ENCODE data around the gene NANOGP8.
"Not testable (repeated sequence)": the region's sequence is repeated elsewhere in the genome, so short reads cannot be mapped to it uniquely, and the experiment has no call there.

The NANOGP8 gene

DNA sequence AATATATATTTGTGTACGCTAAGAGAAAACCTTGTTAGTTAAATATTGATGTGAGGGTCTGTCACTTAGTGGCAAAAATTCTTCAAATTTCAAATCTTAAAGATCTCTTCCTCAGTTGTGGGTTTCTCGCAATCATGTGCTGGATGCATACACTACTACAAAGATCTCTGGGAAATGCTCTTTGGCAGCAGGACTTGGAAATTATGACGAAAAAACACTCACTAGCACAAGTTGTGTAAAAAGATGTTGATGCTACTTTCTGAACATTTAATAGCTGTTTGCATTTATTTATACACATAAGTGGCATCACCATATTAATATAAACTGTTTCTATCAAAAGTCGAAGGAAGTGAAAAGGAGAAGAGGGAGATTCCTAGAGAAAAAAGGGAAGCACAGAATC, 10.8 kb upstream of the NANOGP8 start:
- in situ Hi-C loops (cut with HindIII; ENCODE audit: low sequenced_read_pairs) = no loop called here

DNA sequence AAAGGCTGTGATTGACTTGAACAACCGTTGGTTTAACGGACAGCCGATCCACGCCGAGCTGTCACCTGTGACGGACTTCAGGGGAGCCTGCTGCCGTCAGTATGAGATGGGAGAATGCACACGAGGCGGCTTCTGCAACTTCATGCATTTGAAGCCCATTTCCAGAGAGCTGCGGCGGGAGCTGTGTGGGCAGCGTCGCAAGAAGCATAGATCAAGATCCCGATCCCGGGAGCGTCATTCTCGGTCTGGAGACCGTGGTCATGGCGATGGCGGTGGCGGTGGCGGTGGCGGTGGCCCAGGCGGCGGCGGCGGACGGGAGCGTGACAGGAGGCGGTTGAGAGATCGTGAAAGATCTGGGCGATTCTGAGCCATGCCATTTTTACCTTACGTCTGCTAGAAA, 7.8 kb upstream of the NANOGP8 start:
- in situ Hi-C loops (cut with HindIII; ENCODE audit: low sequenced_read_pairs) = no loop called here

DNA sequence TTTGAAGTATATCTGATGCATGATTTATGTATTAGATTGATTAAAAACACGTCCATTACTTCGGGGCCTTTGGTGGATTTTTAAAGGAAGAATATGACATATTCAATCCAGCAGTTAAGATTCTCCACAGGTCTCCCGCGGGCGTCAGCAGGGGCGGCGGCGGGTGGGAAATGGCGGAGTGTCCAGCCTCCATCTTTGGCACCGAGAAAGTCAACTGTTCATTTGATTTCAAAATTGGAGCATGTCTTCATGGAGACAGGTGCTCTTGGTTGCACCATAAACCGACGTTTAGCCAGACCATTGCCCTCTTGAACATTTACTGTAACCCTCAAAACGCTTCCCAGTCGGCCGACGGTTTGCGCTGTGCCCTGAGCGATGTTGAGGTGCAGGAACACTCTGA, 7.2 kb upstream of the NANOGP8 start:
- in situ Hi-C loops (cut with HindIII; ENCODE audit: low sequenced_read_pairs) = no loop called here

DNA sequence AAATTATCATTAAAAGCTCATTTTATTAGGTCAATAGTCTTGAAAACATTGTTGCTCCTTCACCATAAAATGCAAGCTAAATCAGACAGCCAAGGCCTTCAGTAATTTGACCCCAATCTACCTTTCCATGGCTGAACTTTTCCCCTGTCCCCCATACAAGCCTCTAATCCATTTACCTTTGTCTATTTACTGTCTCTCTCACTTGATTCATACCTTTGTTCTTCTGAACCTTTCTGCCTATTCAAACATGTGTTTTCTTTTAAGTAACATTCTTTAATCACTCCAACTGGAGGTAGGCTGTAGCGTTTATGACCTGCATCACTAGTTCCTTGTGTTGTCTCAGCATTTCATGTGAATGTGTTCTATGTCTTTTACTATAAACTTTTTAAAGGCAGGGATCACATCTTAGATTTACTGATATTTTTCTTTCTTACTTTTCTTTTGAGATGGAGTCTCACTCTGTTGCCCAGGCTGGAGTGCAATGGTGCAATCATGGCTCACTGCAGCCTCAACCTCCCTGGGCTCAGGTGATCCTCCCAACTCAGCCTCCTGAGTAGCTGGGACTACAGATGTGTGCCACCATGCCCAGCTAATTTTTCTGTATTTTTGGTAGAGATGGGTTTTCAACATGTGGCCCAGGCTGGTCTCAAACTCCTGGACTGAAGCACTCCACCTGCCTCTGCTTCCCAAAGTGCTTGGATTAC, 5.2 kb upstream of the NANOGP8 start:
- in situ Hi-C loops (cut with HindIII; ENCODE audit: low sequenced_read_pairs) = no loop called here

DNA sequence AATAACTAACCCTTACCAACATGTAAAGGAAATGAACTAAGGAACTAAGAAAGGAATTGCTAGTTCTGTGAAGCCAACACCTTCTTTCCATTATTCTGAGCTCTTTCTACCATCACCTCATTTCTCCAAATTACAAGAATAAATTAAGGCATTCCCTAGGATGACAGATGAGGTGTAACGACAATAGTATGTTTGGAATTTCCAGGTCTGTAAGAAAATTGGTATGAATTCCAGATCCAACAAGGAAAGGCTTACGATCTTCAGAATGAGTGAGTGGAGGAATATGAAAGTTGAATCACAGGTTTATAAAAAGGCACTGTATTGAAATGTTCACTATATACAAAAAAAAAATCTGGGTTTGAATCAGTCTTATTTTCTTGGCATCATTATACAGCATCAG, 4.5 kb upstream of the NANOGP8 start:
- in situ Hi-C loops (cut with HindIII; ENCODE audit: low sequenced_read_pairs) = no loop called here

DNA sequence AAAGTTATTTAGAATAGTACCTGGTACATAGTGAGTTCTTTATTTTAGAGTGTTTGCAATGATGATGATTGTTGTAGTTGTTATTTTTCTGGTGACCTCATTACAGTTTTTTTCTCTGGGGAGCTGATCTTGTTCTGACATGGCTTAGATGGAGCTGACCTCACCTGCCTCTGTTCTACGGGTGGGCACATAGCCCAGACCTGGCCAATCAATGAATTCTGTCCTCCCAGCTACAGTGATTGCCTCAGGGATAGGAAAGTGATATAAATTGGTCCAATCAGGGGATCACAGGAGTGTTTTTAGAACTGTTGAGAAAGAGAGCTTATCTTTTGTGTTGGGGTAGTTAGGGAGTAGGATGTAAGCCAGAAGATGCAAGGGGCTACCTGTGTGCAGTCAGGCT, 3.2 kb upstream of the NANOGP8 start:
- in situ Hi-C loops (cut with HindIII; ENCODE audit: low sequenced_read_pairs) = no loop called here

DNA sequence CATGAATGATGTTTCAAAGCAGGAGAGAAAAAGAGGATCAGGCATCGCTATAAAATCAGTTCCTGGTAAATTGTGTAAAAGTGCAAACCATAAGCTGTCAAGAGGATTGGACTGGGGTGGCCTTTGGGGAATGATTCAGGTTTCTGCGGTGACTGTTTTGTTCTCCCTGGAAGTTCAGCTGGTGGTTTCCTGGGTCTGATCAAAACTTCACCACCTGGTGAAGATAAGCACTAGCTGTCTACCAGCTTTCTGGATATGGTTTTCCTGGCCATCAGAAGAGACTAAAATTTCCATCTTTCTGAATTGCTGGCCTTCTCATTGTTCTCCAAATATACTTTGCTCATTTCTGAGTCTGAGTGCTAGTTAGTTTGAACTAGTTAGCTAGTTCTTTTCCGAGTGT, 2.7 kb upstream of the NANOGP8 start:
- in situ Hi-C loops (cut with HindIII; ENCODE audit: low sequenced_read_pairs) = no loop called here

DNA sequence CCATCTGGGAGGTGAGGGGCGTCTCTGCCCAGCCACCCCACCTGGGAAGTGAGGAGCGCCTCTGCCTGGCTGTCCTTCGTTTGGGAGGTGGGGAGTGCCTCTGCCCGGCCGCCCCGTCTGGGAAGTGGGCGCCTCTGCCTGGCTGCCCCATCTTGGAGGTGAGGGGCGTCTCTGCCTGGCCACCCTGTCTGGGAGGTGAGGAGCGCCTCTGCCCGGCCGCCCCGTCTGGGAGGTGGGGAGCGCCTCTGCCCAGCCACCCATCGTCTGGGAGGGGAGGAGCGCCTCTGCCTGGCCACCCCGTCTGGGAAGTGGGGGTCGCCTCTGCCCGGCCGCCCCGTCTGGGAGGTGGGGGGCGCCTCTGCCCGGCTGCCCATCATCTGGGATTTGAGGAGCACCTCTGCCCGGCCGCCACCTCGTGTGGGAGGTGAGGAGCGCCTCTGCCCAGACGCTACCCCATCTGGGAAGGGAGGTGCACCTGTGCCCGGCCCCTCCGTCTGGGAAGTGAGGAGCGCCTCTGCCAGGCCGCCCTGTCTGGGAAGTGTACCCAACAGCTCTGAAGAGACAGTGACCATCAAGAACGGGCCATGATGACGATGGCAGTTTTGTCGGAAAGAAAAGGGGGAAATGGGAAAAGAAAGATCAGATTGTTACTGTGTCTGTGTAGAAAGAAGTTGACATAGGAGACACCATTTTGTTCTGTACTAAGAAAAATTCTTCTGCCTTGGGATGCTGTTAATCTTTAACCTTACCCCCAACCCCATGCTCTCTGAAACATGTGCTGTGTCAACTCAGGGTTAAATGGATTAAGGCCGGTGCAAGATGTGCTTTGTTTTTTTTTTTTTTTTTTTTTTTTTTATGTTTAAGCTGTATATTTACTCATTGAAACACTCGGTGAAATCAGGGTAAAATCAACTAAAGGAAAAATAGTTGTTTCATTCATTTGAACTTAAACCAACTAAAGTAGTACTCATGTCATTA, 2.4 kb downstream of the NANOGP8 start:
- in situ Hi-C loops (cut with HindIII; ENCODE audit: low sequenced_read_pairs) = not testable (repeated sequence)

DNA sequence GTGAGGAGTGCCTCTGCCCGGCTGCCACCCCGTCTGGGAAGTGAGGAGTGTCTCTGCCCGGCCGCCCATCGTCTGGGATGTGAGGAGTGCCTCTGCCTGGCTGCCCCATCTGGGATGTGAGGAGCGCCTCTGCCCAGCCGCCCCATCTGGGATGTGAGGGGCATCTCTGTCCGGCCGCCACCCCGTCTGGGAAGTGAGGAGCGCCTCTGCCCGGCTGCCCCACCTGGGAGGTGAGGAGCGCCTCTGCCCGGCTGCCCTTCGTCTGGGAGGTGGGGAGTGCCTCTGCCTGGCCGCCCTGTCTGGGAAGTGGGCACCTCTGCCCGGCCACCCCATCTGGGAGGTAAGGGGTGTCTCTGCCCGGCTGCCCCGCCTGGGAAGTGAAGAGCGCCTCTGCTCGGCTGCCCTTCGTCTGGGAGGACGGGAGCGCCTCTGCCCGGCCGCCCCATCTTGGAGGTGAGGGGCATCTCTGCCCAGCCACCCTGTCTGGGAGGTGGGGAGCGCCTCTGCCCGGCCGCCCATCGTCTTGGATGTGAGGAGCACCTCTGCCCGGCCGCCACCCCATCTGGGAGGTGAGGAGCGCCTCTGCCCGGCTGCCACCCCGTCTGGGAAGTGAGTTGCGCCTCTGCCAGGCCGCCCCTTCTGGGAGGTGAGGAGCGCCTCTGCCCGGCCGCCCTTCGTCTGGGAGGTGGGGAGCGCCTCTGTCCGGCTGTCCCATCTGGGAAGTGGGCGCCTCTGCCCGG, 3.3 kb downstream of the NANOGP8 start:
- in situ Hi-C loops (cut with HindIII; ENCODE audit: low sequenced_read_pairs) = not testable (repeated sequence)

DNA sequence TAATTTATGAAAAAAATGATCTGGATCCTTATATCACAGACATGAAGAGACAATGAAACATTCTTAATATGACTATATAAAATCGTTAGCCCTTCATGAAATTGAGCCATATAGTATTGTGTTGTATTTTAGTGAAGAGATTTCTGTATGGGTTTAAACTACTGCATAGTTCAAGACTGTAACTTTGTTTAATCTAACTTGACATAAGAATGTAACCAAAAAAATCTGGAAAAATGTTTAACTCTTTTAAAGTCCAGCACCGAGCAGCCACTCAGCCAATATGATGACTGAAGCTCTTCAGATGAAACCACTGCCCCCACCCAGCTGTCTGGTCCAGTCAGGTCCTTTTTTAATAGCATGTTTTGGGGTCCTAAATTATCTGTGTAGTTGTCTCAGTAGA, 4.9 kb downstream of the NANOGP8 start:
- in situ Hi-C loops (cut with HindIII; ENCODE audit: low sequenced_read_pairs) = no loop called here

DNA sequence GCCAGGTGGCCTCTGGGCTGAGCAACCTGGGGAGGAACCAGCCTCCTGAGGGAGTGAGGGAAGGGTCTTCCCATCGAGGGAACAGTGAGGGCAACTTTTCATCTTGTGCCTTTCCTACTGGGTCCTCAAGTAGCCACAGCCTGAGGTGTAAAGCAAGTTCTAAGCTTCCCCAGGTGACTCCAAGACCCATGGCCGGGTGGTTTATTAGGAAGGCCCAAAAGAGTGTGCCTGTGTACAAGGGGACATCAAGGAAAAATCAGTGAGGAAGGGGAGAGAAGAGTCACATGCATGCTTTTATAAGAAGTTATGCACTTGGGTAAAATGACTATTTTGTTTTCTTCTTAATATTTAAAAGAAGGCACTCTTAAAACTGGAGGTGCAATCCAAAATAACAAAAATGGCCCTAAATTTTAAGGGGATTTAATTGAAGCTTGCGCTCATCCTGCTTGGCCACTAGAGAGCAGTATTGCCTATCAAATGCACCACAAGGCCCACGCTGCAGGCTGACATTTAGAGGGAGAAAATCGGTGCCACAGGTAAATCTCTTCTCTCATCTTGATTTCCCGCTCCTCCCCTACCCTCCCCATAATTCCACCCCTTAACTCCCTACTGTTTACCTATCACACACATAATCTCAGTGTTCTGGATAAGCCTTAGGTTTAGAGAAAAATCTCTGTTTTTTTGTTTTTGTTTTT, 6.7 kb downstream of the NANOGP8 start:
- in situ Hi-C loops (cut with HindIII; ENCODE audit: low sequenced_read_pairs) = no loop called here

DNA sequence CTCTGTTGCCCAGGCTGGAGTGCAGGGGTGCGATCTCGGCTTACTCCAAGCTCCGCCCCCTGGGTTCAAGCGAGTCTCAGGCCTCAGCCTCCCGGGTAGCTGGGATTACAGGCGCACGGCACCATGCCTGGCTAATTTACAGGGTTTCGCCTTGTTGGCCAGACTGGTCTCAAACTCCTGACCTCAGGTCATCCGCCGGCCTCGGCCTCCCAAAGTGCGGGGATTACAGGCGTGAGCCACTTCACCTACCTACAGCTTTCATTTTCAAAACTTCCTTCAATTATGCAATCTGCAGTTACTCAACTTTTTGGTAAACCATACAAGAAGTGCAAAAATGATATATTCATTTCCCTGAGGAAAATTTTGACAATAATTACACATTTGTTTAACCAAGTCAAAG, 14.0 kb downstream of the NANOGP8 start:
- in situ Hi-C loops (cut with HindIII; ENCODE audit: low sequenced_read_pairs) = no loop called here

DNA sequence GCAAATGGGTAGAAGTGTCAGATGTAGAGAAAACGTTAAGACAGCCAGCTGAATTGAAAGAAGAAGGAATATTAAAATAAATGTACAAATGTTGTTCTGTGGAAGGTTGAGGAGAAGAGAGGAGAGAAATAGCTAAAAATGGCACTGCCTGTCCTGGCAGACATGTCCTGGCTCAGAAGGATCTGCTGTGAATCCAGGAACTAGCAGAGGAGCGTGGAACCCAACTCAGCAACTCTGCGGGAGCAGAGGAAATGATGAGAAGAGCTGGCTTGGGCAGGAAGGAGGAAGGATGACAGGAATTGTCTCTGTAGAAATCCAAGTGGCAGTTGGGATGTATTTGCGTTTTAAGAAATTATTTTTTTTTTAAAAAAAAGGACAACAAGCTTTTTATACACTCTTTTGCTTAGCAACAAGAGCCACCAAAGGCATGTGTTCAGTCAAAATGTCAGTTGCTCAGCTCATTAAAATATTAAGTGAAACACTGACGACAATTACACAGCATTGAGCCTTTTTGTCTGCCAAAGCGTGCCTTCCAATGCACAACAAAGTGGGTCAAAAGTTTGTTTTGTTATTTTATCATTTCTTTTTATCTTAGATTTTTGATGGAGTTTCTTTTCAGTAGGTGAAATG, 16.1 kb downstream of the NANOGP8 start:
- in situ Hi-C loops (cut with HindIII; ENCODE audit: low sequenced_read_pairs) = no loop called here

DNA sequence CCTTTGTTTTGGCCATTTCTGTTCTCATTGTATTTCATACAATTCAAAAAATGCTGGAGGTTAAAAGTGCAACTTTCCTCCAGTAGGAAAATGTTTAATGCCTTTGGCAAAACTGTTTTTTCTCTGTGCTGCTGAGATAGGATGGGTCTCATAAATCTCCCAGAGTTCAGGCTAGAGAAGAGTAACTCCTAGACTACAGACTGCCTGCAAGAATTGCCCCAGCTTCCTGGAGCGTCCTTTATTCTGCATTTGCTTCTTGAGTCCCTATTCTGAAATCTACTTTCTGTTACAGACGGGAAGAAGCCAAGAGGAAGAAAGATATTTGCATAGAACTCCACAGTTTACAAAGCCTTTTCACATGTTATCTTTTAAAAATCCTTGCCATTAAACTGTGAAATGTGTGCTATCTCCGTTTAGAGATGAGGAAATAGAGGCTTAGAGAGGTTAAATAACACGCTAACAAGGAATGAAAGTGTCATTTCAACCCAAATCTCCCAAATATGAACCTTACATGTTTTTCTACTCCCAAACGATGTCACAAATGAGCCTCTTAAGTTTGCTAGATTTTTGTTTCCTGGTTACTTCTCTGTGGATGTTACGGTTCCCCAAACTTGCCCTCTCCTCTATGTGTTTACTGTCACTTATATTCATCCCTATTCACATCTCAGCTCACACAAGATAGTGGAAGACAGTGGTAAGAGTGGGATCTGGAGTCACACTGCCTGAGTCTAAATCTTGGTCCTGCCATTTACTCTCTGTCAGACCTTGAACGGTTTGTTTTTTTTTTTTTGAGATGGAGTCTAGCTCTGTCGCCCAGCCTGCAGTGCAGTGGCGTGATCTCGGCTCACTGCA, 17.4 kb downstream of the NANOGP8 start:
- in situ Hi-C loops (cut with HindIII; ENCODE audit: low sequenced_read_pairs) = no loop called here

DNA sequence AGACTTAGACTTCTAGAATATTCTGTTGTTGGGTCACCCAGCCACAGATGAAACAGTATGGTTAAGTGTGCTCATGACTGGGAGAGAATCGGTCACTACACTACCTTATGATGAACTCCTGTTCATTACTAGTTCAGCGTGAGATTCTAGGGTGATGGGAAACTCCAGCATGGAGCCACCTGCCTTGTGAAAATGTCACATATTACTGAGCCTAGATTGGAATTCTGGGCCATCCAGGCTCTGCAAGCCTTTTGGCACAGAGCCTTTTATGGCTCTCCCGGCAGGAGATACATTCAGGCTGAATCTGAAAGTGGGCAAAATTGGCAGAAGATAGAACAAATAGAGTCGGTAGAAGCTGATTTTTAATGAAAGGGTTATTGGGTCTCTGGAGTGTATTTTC, 19.0 kb downstream of the NANOGP8 start:
- in situ Hi-C loops (cut with HindIII; ENCODE audit: low sequenced_read_pairs) = no loop called here

DNA sequence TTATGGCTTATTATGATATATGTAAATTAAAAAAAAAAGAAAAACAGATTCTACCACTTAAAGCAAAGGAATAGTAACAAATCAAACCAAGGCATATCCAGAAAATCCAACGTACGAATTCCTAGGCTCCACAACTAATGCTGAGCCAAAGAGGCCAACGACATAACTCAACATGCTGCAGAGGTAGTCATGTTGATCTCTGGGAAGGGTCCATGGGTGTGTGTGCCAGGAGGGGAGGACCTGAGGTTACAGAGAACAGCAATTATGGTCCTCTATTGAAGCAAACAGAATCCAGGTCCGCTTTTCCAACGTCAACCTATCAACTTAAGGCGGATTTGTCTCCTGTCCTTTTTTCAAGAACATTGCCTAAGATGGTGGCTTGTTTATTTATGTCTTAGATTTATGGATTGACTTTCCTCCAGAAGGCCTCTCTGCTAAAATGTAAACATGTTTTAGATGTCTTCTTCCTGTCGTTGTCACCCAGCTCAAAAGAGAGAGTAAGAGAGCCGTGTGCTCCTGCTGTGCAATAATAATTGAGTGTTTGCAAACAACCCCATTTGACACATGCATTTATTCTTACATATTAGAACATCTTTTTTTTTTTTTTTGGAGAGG, 20.4 kb downstream of the NANOGP8 start:
- in situ Hi-C loops (cut with HindIII; ENCODE audit: low sequenced_read_pairs) = no loop called here

DNA sequence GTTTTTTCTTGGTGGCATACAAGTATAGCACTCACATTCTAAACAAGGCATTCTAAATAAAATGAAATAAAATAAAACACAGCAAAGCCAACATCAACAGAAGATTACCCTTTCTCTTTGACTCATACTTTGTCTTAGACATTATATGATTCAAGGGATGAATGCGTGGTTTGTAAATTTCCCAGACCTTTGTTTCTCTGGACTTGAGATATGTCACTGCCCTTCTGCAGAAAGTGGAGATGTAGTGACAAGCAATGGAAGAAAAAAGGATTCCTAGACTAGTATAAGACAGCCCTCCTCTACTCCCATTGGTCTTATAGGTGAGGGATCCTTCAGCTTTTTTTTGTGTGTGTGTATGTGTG, 22.4 kb downstream of the NANOGP8 start:
- in situ Hi-C loops (cut with HindIII; ENCODE audit: low sequenced_read_pairs) = no loop called here

DNA sequence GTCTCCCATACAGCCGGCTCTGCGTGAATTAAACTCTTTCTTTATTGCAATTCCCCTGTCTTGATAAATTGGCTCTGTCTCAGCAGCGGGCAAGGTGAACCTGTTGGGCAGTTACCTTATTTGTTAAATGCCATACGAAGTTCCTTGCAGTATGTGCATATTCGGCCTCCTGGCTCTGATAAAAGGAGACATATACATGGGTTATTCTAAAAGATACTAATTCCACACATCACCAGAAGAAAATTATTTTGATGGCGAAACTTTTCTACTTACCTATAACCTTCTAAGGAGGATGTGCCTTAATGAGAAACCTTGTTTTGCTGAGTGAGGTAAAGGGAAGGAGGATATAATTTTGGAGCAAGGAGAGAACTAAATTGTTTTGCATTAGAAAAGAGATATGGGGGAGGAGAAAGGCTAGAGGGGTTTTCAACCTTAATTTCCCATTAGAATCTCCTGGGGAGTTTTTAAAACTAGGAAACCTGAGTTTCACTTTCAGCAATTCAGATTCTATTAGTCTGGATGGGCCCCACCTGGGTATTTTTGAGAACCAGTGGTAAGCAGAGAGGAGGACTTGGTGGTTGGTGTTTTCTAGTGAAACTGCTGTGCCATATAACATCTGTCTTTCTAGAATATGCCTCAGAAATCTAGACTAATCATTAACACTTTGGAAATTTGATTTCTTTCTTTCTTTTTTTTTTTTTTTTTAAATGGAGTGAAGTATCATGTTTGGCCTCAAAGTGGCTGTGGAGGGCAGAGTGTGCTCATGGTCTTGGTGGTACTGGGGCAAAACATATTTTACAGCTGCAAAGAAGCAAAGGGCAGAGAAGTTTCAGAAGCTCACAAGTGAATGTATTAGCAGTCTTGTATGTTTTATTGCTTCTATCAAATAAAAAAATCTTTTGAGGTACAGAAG, 23.0 kb downstream of the NANOGP8 start:
- in situ Hi-C loops (cut with HindIII; ENCODE audit: low sequenced_read_pairs) = no loop called here
